ENCODE measurements around the gene SPARC.

DNA sequence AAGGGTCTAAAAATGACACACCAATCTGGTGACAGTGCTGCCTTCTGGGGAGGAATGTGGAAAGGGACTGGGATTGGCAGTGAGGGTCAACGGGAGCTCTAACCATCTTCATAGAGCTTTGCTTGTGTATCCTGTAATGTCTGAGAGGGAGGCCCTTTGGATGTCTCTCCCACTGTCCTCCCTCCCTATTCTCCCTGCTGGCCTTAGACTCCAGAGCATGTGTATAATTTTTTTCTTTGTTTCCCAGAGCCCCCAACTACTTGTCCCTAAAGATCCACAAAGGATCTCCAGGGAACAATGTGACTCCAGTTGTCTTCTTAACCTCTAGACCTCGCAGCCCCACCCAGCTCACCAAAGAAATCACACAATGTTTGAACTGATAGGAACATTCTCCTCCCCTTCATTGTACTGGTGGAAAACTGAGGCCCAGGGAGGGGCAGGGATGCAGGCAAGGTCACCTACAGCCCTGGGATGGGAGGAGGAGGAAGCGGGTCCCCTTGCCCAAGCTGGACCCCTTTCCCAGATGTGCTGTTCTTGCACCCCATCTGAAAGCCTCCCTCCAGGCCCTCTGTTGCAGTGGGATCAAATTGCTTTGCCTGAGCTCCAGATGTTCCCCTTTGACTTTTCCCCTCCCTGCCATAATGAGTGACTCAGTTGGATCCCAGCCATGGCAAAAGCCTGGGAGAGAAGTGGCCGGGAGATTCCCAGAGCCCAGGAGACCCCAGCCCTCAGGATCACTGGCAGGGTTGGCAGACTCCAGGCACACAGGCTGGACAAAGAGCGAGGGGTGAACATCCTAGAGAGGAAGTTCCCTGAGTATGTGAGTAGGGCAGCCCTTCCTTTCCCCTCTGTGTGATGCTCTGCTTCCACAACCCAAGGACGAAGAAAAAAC is 21.8 kb downstream of the SPARC start:
- TF ChIP-seq, protein P1, sequence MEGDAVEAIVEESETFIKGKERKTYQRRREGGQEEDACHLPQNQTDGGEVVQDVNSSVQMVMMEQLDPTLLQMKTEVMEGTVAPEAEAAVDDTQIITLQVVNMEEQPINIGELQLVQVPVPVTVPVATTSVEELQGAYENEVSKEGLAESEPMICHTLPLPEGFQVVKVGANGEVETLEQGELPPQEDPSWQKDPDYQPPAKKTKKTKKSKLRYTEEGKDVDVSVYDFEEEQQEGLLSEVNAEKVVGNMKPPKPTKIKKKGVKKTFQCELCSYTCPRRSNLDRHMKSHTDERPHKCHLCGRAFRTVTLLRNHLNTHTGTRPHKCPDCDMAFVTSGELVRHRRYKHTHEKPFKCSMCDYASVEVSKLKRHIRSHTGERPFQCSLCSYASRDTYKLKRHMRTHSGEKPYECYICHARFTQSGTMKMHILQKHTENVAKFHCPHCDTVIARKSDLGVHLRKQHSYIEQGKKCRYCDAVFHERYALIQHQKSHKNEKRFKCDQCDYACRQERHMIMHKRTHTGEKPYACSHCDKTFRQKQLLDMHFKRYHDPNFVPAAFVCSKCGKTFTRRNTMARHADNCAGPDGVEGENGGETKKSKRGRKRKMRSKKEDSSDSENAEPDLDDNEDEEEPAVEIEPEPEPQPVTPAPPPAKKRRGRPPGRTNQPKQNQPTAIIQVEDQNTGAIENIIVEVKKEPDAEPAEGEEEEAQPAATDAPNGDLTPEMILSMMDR (IDR thresholded peaks at IDR 0.05), result no peak
- no peak for TF ChIP-seq POLR2A (IDR thresholded peaks at IDR 0.05)
- no peak for TF ChIP-seq EP300 (IDR thresholded peaks at IDR 0.05)
